HG03095 (cell line): Measurements from ENCODE around the gene PTPRH.
"Not testable (repeated sequence)": the region's sequence is repeated elsewhere in the genome, so short reads cannot be mapped to it uniquely, and the experiment has no call there.

ENCODE experiments used
- ATAC-seq: cut with Tn5 transposase; IDR thresholded peaks from one replicate; pipeline ENCODE4 v1.9.1; 2021; ENCODE audit warnings: moderate library complexity; ENCODE audit not compliant: unreplicated experiment

The PTPRH gene

DNA sequence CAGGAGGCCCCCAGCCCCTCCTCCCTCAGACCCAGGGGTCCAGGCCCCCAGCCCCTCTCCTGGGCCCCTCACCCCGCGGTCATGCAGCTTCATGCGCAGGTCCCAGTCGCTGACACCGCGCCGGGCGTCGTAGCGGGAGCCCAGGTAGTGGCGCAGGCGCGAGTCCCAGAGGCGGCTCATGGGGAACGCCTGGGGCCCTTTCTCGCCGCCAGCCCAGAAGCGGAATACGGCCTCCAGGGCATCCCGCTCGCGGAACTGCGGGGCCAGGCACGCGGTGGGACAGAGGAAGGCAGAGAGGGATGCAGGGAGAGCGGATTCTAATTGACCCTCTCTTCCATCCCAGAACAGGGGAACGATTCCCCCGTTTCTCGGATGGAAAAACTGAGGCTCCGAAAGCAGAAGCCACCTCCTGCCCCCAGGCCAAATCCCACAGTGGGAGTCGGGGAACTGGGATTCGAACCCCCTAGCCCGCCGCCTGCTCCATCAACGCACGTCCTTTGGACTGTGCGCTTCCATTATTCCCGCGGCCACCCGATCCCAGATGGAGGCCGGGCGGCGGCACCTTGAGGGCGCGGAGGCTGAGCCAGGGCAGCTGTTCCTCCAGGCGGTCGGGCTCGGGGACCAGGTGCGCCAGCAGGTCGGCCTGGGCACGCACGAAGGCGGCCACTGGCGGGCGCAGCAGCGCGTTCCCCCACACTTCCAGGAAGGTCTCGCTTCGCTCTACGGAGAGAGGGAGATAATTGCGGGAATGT lies 47.6 kb downstream of the PTPRH start:
- no peak for ATAC-seq

DNA sequence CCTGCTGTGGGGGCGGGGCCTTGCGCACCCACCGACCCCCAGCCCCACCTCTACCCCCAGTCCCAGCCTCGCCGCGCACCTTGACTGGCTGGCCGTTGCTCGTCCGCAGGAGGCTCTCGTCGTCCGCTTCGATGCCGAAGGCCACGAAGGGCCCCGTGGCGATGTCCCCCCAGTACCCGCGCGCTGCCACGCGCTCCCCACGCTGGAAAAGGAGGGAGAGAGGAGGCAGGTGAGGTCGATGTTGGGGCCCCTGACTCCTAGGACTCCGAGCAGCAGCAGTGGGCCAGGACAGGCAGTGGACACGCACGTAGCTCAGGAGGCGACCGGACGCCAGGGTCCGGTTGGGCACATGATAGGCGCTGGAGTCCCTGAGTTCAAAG lies 48.3 kb downstream of the PTPRH start:
- no peak for ATAC-seq

GRCh38 chr19:55160128-55160985 lies 48.9 kb downstream of the PTPRH start:
- ATAC-seq = no peak

- no peak for ATAC-seq
These were observed 50.2 kb downstream of the PTPRH start for GRCh38 chr19:55158848-55159749.

GRCh38 chr19:55158423-55158822 lies 50.9 kb downstream of the PTPRH start:
- ATAC-seq = no peak

DNA sequence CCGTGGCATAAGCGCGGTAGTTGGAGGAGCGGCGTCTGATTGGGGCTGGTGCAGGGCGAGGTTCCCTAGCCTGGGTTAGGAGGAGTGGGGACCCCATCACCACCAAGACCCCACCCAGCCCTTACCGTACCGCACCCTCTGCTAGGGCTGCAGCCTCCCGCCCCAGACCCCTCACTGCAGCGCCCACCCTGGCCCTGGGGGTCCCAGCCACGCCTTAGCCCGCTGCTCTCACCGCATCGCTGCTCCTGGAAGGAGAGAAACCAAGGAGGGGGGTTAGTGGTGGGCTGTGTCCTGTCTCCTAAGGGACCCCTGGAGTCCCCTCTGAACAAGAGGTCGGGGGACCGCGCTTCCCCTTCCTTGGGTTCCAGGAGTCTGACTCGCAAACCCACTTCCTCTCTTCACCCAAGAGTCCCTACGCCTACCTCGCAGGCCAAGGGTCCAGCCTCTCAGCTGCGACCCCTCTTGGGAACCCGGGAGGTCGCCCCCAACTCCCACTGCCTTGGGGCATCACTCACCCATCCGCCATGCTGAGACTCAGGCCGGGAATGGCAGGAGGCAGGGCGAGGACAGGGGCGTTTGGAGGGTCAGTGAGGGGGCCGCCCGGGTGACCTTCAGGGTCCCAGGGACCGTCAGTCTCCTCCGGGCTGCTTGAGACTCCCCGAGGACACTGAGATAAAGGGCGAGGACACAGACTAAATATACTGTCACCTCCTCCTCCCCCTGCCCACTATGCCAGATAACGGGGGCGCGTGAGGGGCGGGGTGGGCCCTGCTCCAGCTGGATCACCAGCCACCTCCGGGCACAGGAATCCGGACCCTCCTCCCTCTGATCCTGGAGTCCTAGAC lies 52.0 kb downstream of the PTPRH start, which contains the start of gene TNNI3:
TNNI3 (minus strand) TSS at position 669 of the 845 bp plus-strand sequence; CDS start at position 526, 143 bp downstream.
- no peak for ATAC-seq

DNA sequence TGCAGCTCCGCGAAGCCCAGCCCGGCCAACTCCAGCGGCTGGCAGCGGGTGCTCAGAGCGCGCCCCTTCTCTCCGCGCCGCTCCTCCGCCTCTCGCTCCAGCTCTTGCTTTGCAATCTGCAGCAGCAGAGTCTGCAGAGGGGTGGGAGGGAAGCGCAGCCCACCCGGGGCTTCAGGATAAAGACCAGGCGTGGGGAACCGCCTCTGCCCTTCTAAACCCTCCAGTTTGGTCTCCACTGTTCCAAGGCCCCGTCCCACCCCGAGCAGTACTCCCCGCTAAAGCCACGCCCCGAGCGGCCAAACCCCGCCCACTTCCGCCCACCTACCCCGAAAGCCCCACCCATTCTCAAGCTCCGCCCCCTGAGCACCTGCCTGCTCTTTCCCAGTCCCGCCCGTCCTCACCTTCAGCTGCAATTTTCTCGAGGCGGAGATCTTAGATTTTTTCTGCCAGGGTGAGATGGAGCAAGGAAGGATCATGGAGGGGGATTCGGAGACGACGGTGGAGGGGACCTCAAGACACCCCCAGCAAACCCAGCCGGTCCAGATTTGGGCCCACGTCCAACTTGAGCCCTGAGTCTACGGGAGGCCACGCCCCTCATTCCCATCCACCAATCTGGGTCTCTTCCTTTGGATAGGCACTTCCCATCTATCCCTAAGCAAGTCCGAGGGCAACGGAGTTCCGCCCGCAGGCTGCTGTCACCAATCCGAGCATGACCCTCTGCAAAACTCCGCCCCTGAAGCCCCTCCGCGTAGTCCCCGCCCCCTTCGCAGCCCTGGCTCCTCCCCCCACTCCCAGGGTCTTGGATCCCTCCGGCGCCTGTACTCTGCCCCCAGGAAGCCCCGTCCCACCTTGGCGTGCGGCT lies 52.9 kb downstream of the PTPRH start:
- no peak for ATAC-seq

DNA sequence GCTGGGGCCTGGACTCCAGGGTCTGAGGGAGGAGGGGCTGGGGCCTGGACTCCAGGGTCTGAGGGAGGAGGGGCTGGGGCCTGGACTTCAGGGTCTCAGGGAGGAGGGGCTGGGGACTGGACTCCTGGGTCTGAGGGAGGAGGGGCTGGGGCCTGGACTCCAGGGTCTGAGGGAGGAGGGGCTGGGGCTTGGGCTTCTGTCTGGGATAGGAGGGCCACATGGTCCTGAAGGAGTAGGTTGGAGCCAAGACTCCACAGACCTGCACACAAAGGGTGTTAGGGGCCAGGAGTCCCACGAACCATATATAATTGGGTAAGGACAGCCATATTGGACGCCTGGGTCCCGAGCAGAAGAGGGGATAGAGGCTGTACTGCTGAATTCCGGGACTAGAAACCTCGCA lies 53.5 kb downstream of the PTPRH start:
- ATAC-seq = not testable (repeated sequence)

- ATAC-seq = no peak
These were observed 55.5 kb downstream of the PTPRH start for GRCh38 chr19:55153652-55154264.

DNA sequence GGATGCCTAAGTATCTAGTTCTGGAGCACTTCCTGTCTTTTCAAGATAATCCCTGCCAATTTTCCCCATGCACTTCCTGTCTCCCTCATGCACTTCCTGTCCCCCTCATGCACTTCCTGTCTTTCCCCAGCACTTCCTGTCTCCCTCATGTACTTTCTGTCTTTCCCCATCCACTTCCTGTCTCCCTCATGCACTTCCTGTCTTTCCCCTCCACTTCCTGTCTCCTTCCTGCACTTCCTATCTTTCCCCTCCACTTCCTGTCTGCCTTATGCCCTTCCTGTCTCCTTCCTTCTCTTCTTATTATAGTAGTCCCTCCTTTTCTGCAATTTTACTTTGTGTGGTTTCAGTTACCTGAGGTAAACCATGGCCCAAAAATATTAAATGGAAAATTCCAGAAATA lies 57.3 kb downstream of the PTPRH start:
- no peak for ATAC-seq

DNA sequence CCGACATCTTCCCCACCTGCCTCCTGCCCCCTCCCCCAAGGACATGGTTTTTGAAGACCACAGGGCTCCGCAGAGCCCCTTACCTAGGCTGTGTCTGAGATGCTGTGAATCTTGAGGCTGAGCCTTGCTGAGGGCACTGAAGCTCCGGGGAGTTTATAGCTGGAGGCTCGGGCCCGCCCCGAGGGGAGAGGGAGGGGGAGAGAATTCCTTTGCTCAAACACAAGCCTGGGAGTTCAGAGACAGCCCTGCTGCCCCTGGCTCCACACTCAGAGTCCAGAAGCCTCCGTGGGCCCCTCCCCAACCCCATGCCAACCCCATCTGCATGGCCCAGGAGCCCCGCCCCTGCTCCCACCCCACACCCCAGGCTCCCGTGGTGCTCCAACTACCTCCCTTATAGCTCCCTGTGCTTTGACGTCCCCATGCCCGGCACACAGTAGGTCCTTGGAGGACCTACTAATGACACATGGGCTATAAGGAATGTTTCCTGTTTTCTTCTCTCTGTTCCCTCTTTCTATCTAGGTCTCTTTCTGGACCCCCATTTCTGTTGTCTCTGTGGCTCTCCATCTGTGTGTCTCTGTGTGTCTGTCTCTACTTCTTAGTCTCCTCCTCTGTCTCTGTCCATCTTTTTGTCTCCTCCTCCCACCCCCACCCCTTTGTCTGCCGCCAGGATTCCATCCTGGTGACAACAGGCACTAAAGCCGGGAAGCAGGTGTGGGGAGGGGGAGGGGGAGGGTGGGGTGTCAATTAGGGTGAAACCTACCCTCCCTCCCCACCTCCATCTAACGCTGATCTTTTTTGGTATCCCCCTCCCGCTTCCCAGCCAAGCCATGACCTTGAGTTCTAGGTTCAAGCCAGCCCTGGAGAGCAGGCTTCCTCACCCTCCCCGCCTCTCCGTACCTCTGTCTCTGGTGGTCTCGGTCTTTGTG lies 60.0 kb downstream of the PTPRH start, which contains the start of gene TNNT1:
TNNT1 (minus strand) TSS at position 129 of the 926 bp plus-strand sequence. CDS start 2,049 bp downstream, outside the sequence.
- ATAC-seq = no peak

DNA sequence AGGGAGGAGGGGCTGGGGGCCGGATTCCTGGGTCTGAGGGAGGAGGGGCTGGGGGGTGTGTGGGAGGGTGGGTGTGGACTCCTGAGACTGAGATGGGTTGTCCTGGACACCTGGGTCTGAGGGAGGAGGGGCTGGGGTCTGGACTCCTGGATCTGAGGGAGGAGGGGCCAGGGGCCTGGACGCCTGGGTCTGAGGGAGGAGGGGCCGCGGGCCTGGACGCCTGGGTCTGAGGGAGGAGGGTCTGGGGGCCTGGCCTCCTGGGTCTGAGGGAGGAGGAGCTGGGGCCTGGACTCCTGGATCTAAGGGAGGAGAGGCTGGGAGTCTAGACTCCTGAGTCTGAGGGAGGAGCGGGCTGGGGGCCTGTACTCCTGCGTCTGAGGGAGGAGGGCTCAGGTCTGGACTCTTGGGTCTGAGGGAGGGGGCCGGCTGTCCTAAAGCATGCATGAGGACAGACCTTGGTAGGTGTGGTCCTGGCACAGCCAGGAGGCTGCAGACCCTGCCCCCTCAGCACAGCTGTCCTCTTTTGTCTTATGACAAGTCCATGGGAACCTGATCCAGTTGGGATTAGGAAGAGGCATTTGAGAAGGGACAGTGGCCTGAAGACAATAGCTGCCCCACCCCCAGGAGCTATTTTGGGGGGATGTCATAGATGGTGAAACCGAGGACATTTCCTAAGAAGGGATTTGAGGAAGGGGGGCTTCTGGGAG lies 61.6 kb downstream of the PTPRH start:
- no peak for ATAC-seq

DNA sequence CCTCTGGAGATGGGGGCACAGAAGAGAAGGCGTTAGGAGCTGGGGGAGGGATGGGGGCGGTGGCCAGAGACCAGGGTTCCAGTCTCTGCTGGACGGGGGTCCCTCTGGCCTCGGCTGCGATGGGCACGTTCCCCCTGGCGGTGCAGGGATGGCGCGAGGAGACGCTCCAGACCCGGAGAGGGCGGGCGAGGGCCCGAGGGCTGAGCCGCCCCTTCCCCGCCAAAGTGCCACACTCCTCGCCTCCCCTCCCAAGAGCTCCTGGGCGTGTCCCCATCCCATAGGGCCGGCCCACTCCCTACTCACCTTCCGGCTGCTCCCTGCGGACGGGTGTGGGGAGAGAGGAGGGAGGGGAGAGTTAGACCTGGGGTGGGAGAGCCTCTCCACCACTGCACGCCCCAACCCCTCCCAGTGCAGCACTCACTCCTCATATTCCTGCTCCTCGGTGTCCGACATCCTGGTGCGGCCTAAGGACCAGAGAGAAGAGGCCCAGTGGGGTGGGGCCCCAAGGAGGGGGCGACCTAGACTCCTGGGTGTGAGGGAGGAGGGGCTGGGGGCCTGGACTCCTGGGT lies 62.5 kb downstream of the PTPRH start:
- ATAC-seq = no peak

GRCh38 chr19:55146078-55146704 lies 63.1 kb downstream of the PTPRH start:
- ATAC-seq = no peak

- ATAC-seq = no peak
These were observed 64.1 kb downstream of the PTPRH start for GRCh38 chr19:55145232-55145631.

DNA sequence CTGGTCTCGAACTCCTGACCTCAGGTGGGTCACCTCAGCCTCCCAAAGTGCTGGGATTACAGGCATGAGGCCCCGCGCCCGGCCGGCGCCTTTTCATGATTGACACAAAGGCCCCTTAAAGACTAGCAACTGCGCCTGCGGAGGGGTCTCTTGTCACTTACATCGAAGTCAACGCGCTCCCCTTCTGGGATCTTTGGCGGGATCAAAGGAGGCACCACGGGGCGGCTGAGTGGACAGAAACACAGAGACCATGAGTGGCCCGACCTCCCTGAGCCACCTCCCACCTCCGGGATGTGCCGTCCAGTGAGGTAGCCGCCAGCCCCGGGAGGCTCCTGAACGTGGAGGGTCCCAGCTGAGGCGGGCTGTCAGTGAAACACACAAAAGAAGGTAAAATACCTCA lies 67.6 kb downstream of the PTPRH start:
- ATAC-seq = no peak
